Stimulated activated CD4-positive, alpha-beta T cell treated with anti-CD3 and anti-CD28 coated beads, TNF-alpha, amount 100 ng/mL, for 4 hours (primary cell): ENCODE data around the gene RMDN2.
"Not testable (repeated sequence)": the region's sequence is repeated elsewhere in the genome, so short reads cannot be mapped to it uniquely, and the experiment has no call there.

Experiments
- DNase-seq, 3 experiments: peaks; one replicate each; pipeline ENCODE4 v3.0.0-alpha.2; 2020; ENCODE audit warnings: low read depth in 3 of 3

RMDN2 gene

DNA sequence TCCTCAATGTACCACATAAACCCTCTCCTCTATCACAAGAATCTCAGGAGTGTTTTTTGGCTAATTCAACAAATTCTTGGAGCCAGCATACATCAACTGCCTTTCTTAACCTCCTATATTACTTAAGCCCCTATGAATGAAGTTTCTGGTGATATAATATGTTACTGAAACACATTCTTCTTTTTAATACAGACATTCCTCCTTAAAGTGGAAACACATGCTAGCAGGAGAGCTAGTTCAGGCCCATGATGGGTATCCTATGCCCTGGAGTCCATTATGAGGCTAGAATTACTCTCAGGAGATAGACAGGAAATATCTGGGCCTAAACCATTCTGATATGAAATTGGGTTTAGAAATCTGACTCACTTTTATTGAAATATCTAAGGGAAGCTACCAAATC is 26.6 kb upstream of the RMDN2 start:
- no peak for DNase-seq

- DNase-seq = no peak
Observed at GRCh38 chr2:37902991-37903390, 22.1 kb upstream of the RMDN2 start.

DNA sequence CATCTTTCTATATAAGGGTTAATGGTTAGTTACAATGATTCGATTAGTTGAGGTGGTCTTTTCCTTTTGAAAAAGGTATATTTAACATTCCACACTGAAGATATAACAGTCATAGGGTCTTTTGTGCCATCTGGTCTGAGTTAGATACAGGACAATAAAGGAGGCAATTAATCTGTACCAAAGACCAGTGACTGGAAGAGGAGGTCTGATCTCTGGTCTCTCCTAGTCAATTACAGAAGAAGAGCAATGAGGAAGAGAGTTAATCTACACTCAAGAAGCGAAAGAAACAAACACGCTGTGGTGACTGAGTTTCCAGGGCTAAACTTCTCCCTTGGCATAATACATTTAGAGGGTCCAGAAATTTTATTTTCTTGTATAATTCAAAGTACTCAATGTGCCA is 20.7 kb upstream of the RMDN2 start:
- DNase-seq = no peak

DNA sequence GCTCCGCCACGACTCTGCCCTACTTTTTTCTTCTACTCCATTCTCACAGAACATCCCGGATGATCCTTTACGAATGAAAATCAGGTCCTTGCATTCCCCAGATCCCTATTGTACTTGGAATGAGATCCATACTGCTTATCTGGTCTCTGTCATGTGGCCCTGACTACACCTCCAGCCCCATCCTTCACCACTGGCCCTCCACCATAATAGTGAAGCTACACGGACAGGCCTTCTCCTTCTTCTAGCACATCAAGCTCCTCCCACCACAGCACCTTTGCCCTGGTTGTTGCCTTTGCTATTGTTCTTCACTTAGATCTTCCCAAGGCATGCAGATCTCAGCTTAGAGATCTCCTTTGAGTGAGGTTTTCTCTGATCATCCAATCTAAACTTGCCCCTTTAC is 20.1 kb upstream of the RMDN2 start:
- no peak for DNase-seq

DNA sequence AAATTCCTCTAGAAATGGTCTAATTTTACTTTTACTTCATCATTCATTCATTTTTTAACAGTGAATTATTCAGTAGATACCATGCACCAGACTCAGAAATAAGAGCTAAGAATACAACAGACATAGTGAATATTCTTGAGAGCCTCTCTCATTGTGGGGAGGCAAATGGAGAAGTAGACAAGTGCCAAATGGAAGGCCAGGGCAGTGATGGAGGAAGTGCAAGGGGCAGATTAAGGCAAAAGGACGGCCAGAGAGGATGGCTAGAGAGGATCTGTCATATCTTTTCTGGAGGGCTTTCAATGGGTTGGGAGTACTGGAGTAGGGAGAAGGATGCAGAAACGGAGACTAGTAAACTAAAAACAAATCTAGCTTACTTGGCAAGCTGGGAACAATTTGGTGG is 19.0 kb upstream of the RMDN2 start:
- no peak for DNase-seq

DNA sequence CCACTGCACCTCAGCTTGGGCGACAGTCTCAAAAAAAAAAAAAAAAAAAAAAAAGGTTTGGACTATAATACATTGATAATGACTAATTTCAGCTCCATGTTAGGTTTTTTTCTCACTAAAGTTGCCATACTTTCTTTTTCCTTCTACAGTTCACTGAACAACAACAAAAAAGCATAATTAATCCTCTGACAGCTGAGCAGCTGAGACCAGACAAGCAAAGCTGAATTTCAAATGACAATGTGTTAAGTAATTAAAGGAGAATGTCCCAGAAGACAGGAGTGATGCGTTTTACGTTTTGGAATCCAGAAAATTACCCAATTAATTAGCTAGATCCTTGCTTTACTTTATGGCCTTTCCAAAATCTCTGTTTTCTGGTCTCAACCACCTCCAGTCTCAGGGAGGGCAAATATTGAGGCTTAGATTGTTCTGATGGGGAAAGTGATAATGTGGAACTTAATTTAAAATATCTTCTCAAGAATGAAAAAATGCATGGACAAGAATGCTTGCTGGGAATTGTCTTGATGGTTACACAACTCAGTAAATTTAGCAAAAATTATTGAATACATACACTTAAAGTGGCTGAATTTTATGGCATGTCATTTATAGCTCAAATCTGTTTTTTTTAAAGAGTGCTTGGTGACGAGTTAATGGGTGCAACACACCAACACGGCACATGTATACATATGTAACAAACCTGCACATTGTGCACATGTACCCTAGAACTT is 17.4 kb upstream of the RMDN2 start:
- DNase-seq = no peak

DNA sequence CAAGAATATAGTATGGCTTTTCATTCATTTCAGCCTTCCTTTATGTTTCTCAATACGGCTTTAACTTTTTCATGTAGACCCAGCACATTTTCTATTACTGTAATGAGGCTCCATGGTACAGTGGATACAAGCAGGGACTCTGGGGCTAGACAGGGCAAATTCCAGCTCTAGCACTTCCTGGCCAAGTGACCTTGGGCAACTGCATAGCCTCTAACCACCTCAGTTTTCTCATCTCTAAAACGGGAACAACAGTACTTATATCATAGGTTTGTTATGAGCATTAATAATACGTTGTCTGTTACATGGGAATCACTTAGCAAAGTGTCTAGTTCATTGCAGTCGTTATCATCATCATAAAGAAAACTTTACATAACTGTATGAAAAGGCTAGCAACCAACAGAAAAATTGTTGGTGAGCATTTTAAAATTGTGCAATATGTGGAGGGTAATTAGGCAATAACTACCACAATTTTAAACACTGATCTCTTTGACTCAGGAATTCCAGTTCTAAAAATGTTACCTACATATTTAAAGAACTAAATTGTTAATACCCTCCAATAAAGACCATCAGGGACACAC is 13.7 kb upstream of the RMDN2 start:
- DNase-seq = no peak

DNA sequence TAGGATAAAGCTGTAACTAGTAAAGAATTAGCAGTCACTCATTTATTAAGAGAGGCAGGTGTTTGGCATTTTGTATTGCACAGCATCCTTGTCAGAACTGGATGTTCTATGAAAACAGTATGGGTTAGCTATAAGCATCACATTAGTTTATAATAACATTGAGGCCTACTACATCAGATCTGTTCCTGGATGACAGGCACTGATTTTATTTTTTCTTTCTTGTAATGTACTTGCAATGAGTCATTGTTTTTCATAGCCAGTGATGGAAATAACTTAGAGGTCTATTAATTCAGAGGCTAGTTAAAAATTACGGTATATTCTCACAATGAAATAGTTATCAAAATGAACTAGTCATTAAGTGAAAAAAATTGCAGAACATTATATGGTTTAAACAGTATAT is 13.0 kb upstream of the RMDN2 start:
- no peak for DNase-seq

DNA sequence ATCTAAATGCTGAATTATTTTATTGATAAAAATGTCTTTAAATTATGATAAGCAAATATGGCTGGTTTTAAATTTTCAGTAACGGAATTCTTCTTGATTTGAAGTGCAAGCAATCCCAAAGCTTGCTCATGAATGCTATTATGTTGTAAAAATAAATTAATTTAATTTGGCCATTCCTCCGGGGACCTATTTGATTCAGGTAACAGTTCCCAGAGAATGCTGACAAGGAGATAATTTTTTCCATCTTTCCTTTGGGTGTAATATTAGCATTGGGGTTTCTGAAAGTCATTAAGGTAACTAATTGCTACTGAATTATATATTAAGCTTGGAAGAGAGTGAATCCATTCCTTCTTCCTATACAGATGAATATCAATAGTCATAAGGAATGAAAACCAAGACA is 12.5 kb upstream of the RMDN2 start:
- no peak for DNase-seq

DNA sequence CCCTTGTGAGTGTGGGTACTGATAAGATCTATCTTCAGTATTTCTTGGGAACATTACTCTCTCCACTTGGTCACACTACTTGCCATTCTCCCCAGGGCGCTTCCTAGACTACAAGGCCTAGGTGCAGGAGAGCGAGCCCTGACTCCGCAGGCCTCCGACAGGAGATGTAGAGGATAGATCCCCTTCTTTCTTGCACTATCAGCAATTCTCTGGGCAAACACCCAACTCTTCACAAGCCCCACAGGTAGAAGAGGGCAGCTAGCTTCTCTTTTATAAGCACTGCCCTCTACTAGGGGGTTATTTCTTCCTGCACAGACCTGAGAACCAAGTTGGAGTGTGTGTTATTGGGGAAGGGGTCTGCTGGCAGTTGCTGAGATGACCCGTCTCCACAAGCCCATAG is 10.7 kb upstream of the RMDN2 start:
- DNase-seq = no peak

- DNase-seq = no peak
Observed at GRCh38 chr2:37915773-37916172, 9.3 kb upstream of the RMDN2 start.

DNA sequence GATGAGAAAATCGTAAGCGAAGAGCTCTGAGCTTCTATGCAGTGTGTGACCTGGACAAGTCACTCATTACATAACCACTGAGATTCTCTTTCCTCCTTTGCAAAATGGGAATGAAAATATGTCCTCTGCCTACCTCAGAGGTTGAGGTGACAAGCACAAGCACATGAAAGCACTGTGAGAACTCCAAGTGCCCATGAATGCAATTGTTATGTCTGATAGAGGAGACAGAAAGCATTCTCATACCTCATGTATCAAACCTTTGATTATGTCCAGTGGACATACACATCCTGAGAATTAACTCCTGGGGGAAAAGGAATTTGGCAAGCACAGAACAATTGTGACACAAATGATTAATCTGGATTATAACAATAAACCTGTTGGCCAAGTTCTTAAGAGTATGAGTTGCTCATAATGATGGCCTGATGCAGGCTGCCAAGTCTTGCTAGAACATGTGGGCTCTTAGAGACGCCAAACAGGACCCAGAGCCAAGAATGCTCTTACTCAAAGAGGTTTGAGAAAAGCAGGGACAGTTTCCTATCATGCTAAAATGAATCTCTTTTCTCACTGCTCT is 8.5 kb upstream of the RMDN2 start:
- DNase-seq = no peak

GRCh38 chr2:37917281-37918228 is 7.5 kb upstream of the RMDN2 start:
- no peak for DNase-seq

- no peak for DNase-seq
Observed at GRCh38 chr2:37918742-37919186, 6.3 kb upstream of the RMDN2 start.

DNA sequence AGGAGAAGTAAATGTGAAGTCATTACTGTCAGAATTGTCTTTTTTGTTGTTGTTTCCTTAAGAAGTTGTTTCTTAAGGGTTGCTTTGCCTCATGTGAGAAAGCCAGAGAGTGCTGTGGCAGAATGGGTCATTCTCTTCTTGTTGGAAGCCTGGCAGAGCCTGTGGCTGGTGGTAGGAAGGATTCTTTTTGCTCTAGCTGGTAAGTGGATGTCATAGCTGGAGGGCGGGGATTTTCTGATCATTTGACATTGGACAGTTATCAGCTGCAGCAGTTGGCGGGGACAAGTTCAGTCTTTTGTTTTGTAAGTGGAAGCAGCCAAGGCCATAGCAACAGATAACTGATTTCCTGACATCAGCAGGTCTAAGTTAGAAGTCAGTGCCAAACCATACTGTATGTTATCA is 5.5 kb upstream of the RMDN2 start:
- no peak for DNase-seq

GRCh38 chr2:37920570-37920969 is 4.5 kb upstream of the RMDN2 start:
- DNase-seq = no peak

GRCh38 chr2:37921781-37922180 is 3.3 kb upstream of the RMDN2 start:
- no peak for DNase-seq

- DNase-seq = no peak
Observed at GRCh38 chr2:37923308-37924055, 1.6 kb upstream of the RMDN2 start.

- no peak for DNase-seq
Observed at GRCh38 chr2:37926635-37927034, 1.5 kb downstream of the RMDN2 start.

GRCh38 chr2:37928377-37928776 is 3.3 kb downstream of the RMDN2 start:
- DNase-seq = no peak

DNA sequence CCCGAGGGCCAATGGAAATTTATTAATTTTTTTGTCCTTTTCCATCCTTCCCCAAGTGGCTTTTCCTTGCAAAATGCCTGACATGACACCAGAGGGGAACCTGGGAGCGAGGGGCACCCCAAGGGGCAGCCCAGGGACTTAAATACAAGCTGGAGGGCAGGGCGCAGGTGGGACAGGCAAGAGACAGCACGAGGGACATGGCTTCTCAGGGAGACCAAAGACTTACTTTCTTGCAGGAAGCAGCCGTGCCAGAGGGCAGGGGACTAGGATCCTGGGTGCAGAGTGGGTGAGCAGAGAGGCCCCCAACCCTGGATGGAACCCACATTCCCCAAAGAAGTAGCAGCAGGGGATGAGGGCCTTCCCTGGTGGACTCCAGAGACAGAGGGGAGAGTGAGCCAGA is 5.3 kb downstream of the RMDN2 start:
- DNase-seq = not testable (repeated sequence)

DNA sequence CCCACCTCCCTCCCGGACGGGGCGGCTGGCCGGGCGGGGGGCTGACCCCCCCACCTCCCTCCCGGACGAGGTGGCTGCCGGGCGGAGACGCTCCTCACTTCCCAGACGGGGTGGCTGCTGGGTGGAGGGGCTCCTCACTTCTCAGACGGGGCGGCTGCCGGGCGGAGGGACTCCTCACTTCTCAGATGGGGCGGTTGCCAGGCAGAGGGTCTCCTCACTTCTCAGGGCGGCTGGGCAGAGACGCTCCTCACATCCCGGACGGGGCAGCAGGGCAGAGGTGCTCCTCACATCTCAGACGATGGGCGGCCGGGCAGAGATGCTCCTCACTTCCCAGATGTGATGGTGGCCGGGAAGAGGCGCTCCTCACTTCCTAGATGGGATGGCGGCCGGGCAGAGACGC is 7.8 kb downstream of the RMDN2 start:
- not testable (repeated sequence) for DNase-seq
